ENCODE measurements around the gene PDE6C.

- TF ChIP-seq, protein P1, sequence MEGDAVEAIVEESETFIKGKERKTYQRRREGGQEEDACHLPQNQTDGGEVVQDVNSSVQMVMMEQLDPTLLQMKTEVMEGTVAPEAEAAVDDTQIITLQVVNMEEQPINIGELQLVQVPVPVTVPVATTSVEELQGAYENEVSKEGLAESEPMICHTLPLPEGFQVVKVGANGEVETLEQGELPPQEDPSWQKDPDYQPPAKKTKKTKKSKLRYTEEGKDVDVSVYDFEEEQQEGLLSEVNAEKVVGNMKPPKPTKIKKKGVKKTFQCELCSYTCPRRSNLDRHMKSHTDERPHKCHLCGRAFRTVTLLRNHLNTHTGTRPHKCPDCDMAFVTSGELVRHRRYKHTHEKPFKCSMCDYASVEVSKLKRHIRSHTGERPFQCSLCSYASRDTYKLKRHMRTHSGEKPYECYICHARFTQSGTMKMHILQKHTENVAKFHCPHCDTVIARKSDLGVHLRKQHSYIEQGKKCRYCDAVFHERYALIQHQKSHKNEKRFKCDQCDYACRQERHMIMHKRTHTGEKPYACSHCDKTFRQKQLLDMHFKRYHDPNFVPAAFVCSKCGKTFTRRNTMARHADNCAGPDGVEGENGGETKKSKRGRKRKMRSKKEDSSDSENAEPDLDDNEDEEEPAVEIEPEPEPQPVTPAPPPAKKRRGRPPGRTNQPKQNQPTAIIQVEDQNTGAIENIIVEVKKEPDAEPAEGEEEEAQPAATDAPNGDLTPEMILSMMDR (conservative IDR thresholded peaks at IDR 0.05 in 1 of 2, IDR thresholded peaks at IDR 0.05 in 1 of 2; ENCODE audit: low read depth in 1 of 2, low read length in 2 of 2): no peak
- no peak for TF ChIP-seq EZH2 (IDR thresholded peaks at IDR 0.05; ENCODE audit: low read length, missing control alignments)
Observed at GRCh38 chr10:93593749-93594148, 18.6 kb upstream of the PDE6C start.
